NCI-H1105 treated with DMSO at 0.1 percent for 48 hours (cell line): ENCODE results near the gene LARGE1.

ENCODE experiments used
- DNase-seq: peaks from one replicate; lab custom pipeline; 2025; lab: John Stamatoyannopoulos, UW

Gene LARGE1

DNA sequence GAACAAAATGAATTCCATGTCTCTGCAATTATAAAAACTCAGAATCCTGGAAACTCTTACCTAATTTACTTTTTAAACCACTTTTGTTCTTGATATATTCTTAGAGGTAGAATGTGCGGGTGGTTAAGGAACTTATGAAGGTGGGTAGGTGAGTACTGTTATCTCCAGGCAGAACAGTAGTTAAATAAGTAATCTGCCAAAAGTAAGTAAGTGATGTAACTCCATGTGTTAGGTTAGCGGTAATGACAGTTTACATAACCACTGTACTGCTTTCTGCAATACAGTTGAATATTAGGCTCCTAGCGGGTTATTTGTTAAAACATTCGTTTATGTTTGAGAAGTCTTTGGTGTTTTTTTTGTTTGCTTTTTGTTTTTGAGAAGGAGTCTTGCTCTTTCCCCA, 7.1 kb downstream of the LARGE1 start:
- DNase-seq: no peak

GRCh38 chr22:33909911-33910310, 10.4 kb downstream of the LARGE1 start:
- DNase-seq: no peak

DNA sequence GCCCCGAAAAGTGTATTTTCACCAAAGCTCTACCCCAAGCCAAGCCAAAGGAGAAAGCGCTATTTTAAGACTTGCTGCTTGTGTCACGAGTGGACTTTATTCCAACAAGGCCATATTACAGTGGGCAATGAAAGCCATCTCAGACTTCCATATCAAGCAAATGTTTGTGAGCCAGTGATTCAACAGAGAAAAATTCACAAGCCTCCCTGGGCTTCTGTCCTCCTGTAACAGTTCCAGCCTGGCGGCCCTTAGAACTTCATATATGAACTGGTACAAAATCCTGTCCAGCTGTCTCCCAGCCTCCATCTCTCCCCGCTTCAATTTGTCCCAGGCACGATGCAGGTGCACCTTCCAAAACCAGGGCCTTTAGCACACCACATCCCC, 11.2 kb downstream of the LARGE1 start:
- no peak for DNase-seq

DNA sequence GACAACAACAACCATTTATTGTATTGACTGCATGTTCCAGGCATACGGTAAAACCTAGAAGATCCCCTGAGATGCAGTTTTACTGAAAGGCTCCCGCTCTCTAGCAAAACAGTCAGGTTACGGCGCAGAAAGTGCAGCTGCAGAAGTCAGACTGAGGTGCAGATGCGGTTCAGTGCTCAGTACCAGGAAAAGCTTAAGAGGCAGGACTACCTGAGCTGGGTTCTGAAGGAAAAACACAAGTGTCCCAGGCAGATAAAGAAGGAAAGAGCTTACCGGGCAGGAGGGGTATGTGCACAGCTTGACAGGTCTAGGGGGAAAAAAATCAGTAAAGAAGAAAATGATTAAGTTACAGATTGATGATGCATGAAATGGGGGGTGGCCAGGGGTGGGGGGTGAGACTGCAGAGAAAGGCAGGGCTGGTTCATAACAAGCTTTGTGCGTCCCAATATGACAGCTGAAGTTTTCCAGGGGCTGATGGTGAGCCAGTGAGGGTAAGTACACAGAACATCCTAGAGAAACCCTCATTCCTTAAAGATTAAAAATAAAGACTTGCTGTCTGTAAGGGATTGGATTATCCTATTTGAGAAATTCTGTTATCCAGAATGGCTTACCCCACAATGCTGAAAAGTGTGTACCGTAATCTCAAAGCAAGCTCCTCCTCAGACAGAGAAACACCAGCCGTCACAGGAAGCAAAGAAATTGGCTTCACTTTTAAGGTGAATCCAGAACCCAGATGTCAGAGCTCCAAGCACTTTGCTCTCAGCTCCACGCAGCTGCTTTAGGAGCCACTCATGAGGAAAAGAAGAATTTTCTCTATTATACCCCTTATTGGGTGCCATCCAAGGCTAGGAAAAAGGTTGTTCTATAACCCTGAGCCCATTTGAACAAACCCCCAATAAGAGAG, 11.9 kb downstream of the LARGE1 start:
- DNase-seq: no peak

DNA sequence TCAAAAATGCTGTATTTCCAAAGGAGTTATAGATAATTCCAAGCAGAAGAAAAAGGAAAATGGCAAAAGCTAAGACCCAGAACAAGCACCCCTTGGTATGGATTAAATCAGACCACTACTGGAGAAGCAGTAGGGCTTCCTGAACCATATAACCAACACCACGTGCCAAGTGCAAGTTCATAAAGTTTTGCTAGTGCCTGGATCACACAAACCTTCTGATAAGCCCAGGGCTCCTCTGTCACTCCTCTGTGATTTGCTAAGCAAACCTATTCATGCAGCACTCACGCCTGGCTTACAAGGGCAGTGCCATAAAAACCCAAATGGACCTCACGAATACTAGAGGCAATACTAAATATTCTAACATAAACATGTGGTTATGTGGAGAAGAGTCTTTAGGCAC, 13.3 kb downstream of the LARGE1 start:
- no peak for DNase-seq

GRCh38 chr22:33906475-33906874, 13.8 kb downstream of the LARGE1 start:
- no peak for DNase-seq

GRCh38 chr22:33903012-33903411, 17.3 kb downstream of the LARGE1 start:
- DNase-seq: no peak

DNA sequence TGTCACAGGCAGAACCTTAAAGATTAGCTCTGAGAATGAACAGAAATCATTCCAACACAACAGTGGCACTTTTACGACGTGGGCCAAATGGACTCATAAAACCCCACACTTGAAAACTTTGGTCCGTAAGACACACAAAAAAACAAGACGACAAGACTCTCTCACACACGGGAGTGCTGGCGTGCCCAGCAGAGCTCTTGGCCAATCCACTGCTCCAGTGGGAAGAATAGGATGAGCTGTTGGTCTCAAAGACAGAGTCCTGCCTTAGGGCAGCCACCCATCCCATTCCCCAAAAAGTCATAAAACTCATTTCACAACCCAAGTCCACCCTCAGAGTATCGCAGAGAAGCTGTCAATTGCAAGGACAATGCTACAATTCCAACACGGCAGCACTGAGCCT, 18.2 kb downstream of the LARGE1 start:
- DNase-seq: no peak

DNA sequence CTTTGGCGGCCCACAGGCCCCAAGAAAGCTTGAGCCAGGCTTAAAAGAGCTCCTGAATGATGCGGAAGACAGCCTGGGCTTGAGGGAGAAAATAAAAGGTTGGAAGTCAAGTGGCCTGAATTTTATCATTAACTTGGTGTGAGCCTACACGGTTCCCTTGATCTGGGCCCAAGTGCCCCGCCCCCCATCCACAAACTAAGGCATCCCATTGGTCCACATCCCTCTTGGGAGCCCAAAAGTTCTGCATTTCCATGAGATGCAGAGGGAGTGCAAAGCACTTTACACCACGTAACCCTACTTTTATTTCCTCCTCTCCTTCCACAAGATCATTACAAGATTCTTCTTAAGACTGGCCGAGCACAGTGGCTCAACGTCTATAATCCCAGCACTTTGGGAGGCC, 22.2 kb downstream of the LARGE1 start:
- no peak for DNase-seq

DNA sequence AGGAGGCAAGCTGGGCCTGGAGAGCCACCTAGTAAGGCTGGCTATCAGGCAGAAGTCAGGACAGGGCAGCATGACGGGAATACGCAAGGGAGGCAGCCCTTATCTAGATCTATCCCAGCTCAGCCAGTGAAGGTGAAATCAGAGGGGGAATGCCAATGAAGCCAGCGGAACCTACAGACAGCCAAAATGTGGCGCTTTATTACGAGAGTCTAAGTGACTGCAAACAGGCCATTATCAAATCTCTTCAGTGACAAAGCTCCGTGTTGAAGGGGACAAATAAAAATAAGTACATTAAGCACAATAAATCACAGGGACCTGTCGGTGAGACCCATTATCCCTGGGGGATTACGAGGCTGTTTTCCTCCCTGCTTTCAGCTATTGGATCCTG, 22.8 kb downstream of the LARGE1 start:
- peak; percentile 88 for DNase-seq

DNA sequence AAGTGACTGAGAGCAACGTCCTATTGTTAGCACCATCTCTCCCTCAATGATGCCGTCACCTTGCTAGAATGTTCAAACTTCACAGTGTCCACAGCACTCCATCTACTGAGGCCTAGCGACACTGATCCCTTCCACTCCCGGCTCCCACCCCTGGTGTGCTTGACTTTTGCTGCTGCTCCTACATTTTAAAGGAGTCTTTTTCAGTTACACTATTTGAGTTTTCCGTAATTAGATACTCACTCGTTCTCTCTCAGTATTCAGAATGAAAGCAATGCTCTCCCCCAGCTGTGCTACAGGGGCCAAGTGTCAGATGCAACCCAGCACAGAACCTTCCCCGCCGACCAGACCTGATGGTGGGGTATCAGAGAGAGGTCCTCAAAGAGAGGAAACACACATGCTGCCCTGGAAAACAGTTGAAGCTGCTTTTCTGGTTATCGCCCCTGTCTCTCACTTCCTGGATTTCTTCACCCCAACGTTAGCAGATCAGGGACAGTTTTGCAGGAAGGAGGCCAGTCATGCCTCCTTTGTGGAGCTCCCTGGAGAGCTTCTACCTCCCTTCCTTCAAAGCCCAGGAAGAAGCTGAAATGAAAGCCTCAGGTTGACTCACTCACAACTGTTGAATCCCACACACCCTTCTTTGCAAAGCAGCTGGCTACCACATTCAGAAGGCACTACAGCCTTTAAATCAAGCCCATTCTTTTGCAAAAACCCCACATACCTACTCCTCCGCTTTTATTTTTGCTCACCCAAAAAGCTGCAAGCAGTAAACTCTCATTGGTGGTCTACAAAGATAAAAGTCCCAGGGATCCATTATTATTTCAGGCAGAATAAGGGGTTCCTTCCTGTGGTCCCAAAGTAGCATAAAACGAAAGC, 23.5 kb downstream of the LARGE1 start:
- no peak for DNase-seq

GRCh38 chr22:33896154-33896553, 24.1 kb downstream of the LARGE1 start:
- no peak for DNase-seq

DNA sequence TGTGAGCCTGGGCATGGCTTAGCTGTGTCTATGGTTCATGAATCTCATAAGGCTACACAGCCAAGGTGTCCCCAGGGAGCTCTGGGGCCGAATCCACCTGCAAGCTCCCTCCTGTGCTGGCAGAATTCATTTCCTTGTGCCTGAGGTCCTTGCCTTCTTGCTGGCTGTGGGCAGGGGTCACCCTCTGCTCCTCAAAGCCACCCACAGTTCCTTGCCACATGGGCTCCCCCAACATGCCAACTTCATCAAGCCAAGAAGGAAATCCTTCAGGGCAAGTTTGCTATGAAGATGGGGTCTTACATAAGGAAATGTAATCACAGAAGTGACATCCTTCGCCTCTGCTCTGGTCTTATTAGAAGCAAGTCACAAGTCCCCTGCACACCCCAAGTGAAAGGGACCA, 24.8 kb downstream of the LARGE1 start:
- no peak for DNase-seq

- no peak for DNase-seq
These were observed 25.8 kb downstream of the LARGE1 start for GRCh38 chr22:33894515-33894914.

GRCh38 chr22:33894036-33894435, 26.2 kb downstream of the LARGE1 start:
- no peak for DNase-seq

- DNase-seq: no peak
These were observed 26.8 kb downstream of the LARGE1 start for GRCh38 chr22:33893512-33893911.

DNA sequence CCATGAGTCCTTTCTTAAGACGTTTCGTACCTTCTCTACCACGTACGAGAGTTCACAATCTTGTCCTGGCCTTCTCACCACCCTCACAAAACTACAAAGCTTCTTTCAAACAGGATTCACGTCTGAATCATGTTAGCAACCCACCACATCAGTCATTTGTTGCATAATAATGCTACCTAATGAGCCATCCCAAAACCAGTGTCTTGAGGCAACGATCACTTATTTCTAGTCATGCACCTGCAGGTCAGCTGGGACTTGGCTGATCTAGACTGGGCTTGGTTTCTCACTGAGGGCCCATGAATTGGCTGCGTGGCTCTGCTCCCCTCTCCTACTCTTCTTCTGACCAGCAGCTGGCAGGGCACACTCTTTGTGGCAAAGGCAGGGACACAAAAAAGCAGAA, 28.3 kb downstream of the LARGE1 start:
- DNase-seq: no peak

DNA sequence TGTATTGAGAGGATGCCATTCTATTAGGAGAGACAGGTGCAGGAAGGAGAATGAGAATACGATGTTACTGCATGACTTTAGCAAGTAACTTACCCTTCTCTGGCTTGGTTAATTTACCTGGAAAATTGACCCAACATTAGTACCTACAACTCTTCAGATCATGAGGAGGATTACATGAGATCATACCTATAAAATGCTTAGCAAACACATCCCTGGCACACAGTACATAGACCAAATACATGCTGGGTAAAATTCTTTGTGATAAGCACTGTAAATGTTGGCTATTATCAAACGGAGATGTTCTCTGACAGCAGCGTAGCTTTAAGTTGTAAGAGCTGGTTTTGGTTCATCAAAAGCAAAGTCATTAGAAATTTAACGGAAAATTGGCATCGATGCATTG, 28.8 kb downstream of the LARGE1 start:
- no peak for DNase-seq

DNA sequence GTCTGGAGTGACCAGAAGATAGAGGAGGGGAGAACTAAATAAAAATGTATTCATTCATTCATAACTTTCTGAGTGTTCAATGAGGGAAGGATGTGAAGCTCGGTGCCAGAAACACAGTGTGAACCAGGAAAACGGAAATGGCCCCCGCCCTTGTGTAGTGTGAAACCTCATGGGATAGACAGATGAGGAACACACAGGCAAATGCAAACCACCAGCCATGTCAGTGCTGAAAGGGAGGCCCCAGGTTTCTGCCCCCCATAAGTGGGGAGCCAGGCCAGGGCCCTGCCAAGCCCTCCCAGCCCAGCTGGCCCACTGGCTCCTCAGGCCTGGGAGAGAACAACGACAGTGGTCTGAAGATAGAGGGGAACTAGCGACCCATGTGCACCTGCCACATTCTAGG, 30.5 kb downstream of the LARGE1 start:
- DNase-seq: no peak

- DNase-seq: no peak
These were observed 31.5 kb downstream of the LARGE1 start for GRCh38 chr22:33888821-33889220.

- DNase-seq: no peak
These were observed 33.1 kb downstream of the LARGE1 start for GRCh38 chr22:33887173-33887572.

DNA sequence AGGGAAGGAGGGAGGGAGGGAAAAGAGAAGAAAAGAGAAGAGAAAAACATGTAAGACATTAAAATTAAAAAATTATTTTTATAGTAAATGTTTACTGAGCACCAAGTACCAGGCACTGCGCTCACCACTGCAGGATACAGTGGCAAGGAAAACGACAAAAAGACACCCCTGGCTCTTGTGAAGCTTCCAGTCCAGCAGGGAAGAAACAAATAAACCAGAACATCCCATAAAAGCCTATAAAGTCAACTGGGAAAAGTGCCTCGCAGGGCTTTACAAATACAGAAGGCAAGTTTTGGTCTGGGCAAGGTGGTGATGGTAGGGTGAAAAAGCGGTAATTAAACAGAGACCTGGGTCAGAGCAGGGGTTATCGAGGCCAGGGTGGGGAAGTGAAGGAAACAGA, 33.6 kb downstream of the LARGE1 start:
- no peak for DNase-seq

- DNase-seq: no peak
These were observed 35.4 kb downstream of the LARGE1 start for GRCh38 chr22:33884829-33885228.
